ENCODE results near the gene DNAJA4. TPM values are rescaled to one million over a fixed set of nuclear protein-coding genes. Genes with fewer than 3 reads are reported as not detected.

Gene DNAJA4
- polyA plus RNA-seq, 1 donor from 2014 or later = 0.66 TPM

GRCh38 chr15:78327466-78327865 lies 63.1 kb downstream of the DNAJA4 start:
- no peak for TF ChIP-seq EZH2 (IDR thresholded peaks at IDR 0.05; ENCODE audit: borderline replicate concordance, insufficient read depth, low read length, poor library complexity, severe bottlenecking)
- TF ChIP-seq EP300 (conservative IDR thresholded peaks at IDR 0.05; ENCODE audit: poor library complexity, severe bottlenecking) = no peak
- no peak for TF ChIP-seq CTCF (IDR thresholded peaks at IDR 0.05; ENCODE audit: poor library complexity, severe bottlenecking)
- no peak for TF ChIP-seq RAD21 (conservative IDR thresholded peaks at IDR 0.05)
- H2AFZ ChIP-seq (ENCODE audit: low read depth, low read length) = no peak overlapping the region
- H3K27ac ChIP-seq (ENCODE audit: low read length) = no peak overlapping the region
- no peaks in the 10 kb centered on the region for H3F3A ChIP-seq (ENCODE audit: insufficient read depth, low read length, poor library complexity, severe bottlenecking)
- H3K4me2 ChIP-seq (ENCODE audit: low read length) = no peak overlapping the region
- no peaks in the 10 kb centered on the region for H3K79me2 ChIP-seq (replicated peaks; ENCODE audit: insufficient read depth, low read length)
- no peaks in the 10 kb centered on the region for H3K9me3 ChIP-seq (ENCODE audit: low read length)
- H3K27me3 ChIP-seq (ENCODE audit: insufficient read depth, low read depth, low read length) = no peaks in the 10 kb centered on the region
- no peak overlapping the region for H3K9ac ChIP-seq (ENCODE audit: low read length)
- H3K4me3 ChIP-seq (ENCODE audit: low read length) = no peak overlapping the region
- H3K36me3 ChIP-seq (ENCODE audit: insufficient read depth, low read length) = no peaks in the 10 kb centered on the region
- H3K9me2 ChIP-seq (ENCODE audit: insufficient read depth, low read length) = no peaks in the 10 kb centered on the region
- no peaks in the 10 kb centered on the region for H4K20me1 ChIP-seq (ENCODE audit: insufficient read depth)

- H3K4me2 ChIP-seq (ENCODE audit: low read length) = no peak overlapping the region
- no peaks in the 10 kb centered on the region for H3K79me2 ChIP-seq (replicated peaks; ENCODE audit: insufficient read depth, low read length)
- no peaks in the 10 kb centered on the region for H4K20me1 ChIP-seq (ENCODE audit: insufficient read depth)
- no peaks in the 10 kb centered on the region for H3K9me3 ChIP-seq (ENCODE audit: low read length)
- H3K36me3 ChIP-seq (ENCODE audit: insufficient read depth, low read length) = no peaks in the 10 kb centered on the region
- no peaks in the 10 kb centered on the region for H3K9me2 ChIP-seq (ENCODE audit: insufficient read depth, low read length)
- TF ChIP-seq POLR2AphosphoS5 (IDR thresholded peaks at IDR 0.05) (no peak), CTCF (IDR thresholded peaks at IDR 0.05; ENCODE audit: poor library complexity, severe bottlenecking) (no peak), SMC3 (conservative IDR thresholded peaks at IDR 0.05; ENCODE audit: poor library complexity) (no peak), RAD21 (conservative IDR thresholded peaks at IDR 0.05) (no peak), EP300 (conservative IDR thresholded peaks at IDR 0.05; ENCODE audit: poor library complexity, severe bottlenecking) (no peak), REST (IDR thresholded peaks at IDR 0.05; ENCODE audit: borderline replicate concordance) (no peak), EZH2 (IDR thresholded peaks at IDR 0.05; ENCODE audit: borderline replicate concordance, insufficient read depth, low read length, poor library complexity, severe bottlenecking) (no peak)
- no peak overlapping the region for H3K4me3 ChIP-seq (ENCODE audit: low read length)
- H3K9ac ChIP-seq (ENCODE audit: low read length) = no peak overlapping the region
- no peaks in the 10 kb centered on the region for H3F3A ChIP-seq (ENCODE audit: insufficient read depth, low read length, poor library complexity, severe bottlenecking)
- H2AFZ ChIP-seq (ENCODE audit: low read depth, low read length) = no peak overlapping the region
- H3K27ac ChIP-seq (ENCODE audit: low read length) = no peak overlapping the region
- no peaks in the 10 kb centered on the region for H3K27me3 ChIP-seq (ENCODE audit: insufficient read depth, low read depth, low read length)
Observed at GRCh38 chr15:78329625-78330024, 65.3 kb downstream of the DNAJA4 start.

Small RNA genes lying within 50 kb of the gene (small RNA-seq; reads per million reads assigned to genes)
- gene AC090607.5 = 0.13 to 8.4 (median 1.1) reads per million in 3 experiments

Other genes starting within 250 kb of the DNAJA4 start
- gene TBC1D2B, start 186.9 kb upstream of the DNAJA4 start, polyA plus RNA-seq = 8.8 and 9.4 TPM in 2 replicates
- gene SH2D7, start 172.0 kb upstream of the DNAJA4 start, polyA plus RNA-seq = not detected in 2 replicates
- gene CIB2, start 133.1 kb upstream of the DNAJA4 start, polyA plus RNA-seq = 22.6 and 32.4 TPM in 2 replicates
- gene IDH3A, start 115.2 kb upstream of the DNAJA4 start, polyA plus RNA-seq = 90.7 and 97.9 TPM in 2 replicates
- 0.04 and 0.32 TPM in 2 replicates for gene ACSBG1, start 30.0 kb upstream of the DNAJA4 start, polyA plus RNA-seq
- gene SKIC8, start 35.0 kb downstream of the DNAJA4 start, polyA plus RNA-seq = 160 and 170 TPM in 2 replicates
- gene CRABP1, start 75.8 kb downstream of the DNAJA4 start, polyA plus RNA-seq = 7.0 and 8.7 TPM in 2 replicates
- 45.5 and 45.8 TPM in 2 replicates for gene IREB2, start 173.7 kb downstream of the DNAJA4 start, polyA plus RNA-seq
- not detected in 2 replicates for gene HYKK, start 243.0 kb downstream of the DNAJA4 start, polyA plus RNA-seq

Data from neural cell (in vitro differentiated cells).